ENCODE results near the gene AVPR1B.

Gene AVPR1B

DNA sequence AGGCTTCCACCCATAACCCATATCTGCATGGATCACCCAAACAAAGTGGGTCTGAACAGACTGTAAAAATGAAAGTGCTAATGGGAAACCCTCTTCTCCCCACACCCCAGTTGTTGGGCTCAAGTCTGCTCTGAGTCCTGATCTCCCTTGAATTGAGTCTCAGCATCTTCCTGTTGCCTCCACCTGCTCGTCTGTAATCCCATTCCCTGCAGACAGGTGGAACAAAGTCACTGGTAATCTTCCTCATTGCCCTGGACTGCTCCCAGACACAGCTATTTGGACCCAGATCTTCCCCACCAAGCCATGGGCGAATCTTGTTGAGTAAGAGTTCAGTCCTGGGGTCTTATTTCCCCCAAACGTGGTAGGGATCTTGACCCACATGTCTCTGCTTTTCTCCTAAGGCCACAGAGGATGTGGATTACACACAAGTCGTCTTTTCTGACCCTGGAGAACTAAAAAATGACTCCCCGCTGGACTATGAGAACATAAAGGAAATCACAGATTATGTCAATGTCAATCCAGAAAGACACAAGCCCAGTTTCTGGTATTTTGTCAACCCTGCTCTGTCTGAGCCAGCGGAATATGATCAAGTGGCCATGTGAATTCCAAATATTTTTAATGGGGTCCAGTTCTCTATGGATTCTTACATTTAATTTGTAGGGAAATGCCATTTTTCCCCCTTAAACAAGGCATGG lies 15.7 kb downstream of the AVPR1B start:
- no peak for DNase-seq (ENCODE audit: low read depth)
- H3K4me3 ChIP-seq (ENCODE audit: low read depth, low read length): no peak overlapping the region
- no peak for TF ChIP-seq CTCF (IDR thresholded peaks at IDR 0.05; ENCODE audit: low read depth, low read length, missing control alignments)

DNA sequence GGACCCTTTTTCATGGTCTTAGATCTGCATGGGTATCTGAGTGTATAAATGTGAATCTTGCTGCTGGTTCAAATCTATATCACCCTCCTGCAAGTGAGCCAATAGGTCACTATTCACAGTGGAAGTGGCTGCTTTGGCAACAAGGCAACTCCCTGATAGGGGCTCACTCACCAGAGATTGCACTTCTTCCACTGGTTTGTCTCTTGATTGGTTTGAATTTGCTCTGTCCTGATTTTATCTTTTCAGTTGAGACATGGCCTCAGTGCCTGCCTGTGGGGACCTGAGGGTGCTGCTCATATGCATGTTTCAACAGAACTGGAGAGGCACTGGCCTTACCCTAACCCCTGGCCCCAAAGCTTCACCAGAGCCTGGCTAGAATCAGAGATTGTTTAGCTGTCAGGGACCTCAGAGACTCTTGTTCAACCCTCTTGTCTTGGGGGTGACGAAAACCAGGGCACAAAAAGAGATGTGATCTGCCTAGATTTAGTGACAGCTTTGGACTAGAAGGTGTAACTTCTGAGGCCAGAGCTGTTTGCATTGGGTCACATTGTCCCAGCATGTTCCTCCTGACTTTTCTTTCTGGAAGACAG lies 16.9 kb downstream of the AVPR1B start:
- TF ChIP-seq CTCF (IDR thresholded peaks at IDR 0.05; ENCODE audit: low read depth, low read length, missing control alignments): no peak
- H3K4me3 ChIP-seq (ENCODE audit: low read depth, low read length): no peak overlapping the region
- DNase-seq (ENCODE audit: low read depth): no peak

DNA sequence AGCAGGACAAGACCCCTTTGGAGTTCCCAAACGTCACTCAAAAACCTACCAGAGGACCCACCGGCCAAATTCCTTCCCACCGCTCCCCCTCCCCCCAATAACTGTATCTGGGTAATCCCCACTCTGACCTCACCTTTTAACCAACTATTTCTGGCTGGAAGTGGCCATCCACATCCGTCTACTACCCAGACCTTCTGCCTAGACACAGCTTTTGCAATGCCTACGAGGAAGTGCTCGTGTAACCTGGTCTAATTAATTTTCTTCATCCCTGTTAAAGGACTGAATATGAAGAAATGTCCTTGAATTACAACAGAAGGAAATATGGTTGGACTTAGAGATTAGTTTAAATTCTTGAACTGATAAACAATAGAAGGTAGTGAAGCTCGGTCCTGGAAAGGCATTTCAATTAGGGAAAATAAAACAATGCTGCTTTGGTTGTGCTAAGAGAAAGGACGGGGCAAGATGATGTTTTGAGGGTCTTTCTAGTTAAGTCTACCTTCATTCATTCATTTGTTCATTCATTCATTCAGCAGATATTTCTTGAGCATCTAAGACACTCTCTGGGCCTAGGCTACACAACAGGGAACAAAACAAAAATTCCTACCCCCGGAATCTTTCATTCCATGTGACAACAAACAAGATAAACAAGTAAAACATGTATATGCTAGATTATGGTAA lies 18.8 kb downstream of the AVPR1B start:
- DNase-seq (ENCODE audit: low read depth): no peak
- no peak overlapping the region for H3K4me3 ChIP-seq (ENCODE audit: low read depth, low read length)
- TF ChIP-seq CTCF (IDR thresholded peaks at IDR 0.05; ENCODE audit: low read depth, low read length, missing control alignments): no peak

DNA sequence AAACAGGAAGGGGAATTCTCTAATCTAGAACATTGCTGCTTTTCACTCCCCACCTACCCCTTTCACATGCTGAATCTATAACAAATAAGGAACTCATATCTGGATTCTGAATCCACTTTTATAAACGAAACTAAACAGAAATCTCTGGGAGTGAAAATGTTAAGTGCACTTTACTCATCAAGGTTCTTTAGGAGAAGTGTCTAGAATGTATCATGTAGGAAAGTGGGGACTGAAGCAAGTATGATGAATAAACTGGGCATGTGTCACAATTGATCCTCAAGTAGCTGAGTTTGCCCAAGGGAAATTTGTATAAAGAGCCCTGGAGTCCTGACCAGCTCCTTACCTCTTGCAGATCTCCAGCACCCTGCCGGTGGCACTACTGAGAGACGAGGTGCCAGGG lies 19.8 kb downstream of the AVPR1B start:
- no peak overlapping the region for H3K4me3 ChIP-seq (ENCODE audit: low read depth, low read length)
- TF ChIP-seq CTCF (IDR thresholded peaks at IDR 0.05; ENCODE audit: low read depth, low read length, missing control alignments): no peak
- no peak for DNase-seq (ENCODE audit: low read depth)

DNA sequence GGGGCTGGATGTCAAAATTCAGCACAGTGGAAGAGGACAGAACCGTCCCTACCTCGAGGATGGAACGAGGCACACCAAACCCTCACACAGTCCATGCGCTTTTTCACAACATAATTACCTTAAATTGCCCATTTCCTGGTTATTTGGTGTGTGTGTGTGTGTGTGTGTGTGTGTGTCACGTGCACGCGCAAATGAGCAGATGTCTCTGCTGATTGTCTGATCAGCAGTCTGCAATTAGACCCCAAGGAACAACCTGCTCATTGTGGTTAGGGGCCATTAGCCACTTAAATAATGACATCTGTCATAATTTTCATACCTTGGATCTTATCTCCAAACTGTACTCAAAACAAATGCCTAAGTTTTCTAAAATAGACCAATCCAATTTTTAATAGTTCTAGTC lies 23.2 kb downstream of the AVPR1B start:
- no peak for DNase-seq (ENCODE audit: low read depth)
- no peak for TF ChIP-seq CTCF (IDR thresholded peaks at IDR 0.05; ENCODE audit: low read depth, low read length, missing control alignments)
- no peak overlapping the region for H3K4me3 ChIP-seq (ENCODE audit: low read depth, low read length)

- H3K4me3 ChIP-seq (ENCODE audit: low read depth, low read length): no peak overlapping the region
- no peak for TF ChIP-seq CTCF (IDR thresholded peaks at IDR 0.05; ENCODE audit: low read depth, low read length, missing control alignments)
- no peak for DNase-seq (ENCODE audit: low read depth)
Observed at GRCh38 chr1:206089341-206089740, 27.8 kb downstream of the AVPR1B start.
